ENCODE data around the gene NDUFB4. TPM values are rescaled to one million over a fixed set of nuclear protein-coding genes. Genes with fewer than 3 reads are reported as not detected.
A peak's percentile ranks its signal among the peaks of the same experiment; 100 is the strongest.

The NDUFB4 gene
- total and polyA plus RNA-seq, 10 donors, result 65.9 to 158 (median 84.6) TPM

DNA sequence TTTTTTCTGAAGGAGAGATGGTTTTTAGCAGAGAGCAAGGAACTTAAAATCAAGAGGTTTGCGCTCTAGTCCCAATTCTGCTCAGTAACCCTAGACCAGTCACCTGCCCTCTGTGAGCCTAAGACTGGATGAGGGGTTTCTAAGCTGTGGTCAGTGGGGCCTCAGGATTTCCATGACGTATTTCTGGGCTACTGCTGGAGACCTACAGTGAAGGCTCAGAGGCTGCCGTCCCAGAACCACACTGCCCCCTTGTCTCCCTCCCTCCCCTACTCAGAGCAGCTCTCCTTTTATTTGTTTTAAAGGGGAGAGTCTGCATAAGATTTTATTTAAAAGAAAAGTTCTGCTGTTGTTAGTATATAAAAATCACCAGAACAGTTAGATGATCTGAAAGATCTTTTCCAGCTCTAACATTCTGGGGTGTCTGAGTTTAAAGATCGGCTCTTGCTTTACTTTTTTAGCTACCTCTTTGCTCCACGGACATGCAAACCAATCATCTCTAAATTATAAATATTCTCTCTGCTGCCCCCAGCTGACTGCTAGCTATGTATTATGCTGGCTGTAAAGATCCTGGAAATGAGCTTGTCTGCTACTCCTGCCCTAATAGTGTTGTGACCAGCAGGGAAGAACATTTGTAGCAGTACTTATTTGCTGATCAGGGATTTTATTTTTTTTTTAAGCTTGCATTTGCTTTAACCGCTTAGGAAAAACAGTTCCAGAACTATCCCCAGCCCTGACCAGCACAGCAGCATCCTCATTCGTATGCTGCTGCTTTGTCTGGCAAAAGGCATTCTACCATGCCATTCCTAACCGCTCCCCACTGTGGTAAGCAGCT is 28.6 kb upstream of the NDUFB4 start:
- intact Hi-C loops (cut with DNase I; ENCODE audit: low total_unique reads), result no loop called here
- peak overlapping the region in 2 of 8 donors; percentile 10 for H3K27ac ChIP-seq
- no peaks in the 10 kb centered on the region for H3K36me3 ChIP-seq
- WGBS, 5 donors, result 42 to 48% (median 47%) methylated on average over 8 of the region's 8 CpGs
- no peaks in the 10 kb centered on the region for H3K27me3 ChIP-seq (replicated peaks in 1 of 7)
- TF ChIP-seq POLR2A (IDR thresholded peaks at IDR 0.05), result no peak
- TF ChIP-seq, protein P1, sequence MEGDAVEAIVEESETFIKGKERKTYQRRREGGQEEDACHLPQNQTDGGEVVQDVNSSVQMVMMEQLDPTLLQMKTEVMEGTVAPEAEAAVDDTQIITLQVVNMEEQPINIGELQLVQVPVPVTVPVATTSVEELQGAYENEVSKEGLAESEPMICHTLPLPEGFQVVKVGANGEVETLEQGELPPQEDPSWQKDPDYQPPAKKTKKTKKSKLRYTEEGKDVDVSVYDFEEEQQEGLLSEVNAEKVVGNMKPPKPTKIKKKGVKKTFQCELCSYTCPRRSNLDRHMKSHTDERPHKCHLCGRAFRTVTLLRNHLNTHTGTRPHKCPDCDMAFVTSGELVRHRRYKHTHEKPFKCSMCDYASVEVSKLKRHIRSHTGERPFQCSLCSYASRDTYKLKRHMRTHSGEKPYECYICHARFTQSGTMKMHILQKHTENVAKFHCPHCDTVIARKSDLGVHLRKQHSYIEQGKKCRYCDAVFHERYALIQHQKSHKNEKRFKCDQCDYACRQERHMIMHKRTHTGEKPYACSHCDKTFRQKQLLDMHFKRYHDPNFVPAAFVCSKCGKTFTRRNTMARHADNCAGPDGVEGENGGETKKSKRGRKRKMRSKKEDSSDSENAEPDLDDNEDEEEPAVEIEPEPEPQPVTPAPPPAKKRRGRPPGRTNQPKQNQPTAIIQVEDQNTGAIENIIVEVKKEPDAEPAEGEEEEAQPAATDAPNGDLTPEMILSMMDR (IDR thresholded peaks at IDR 0.05 in 8 of 11, conservative IDR thresholded peaks at IDR 0.05 in 3 of 11), result peak in 6 of 11 experiments; percentile 13 to 47 (median 28)
- no peak for DNase-seq
- peak overlapping the region in 1 of 8 donors; percentile 13 for H3K4me3 ChIP-seq
- H3K9me3 ChIP-seq, result no peaks in the 10 kb centered on the region
- H3K4me1 ChIP-seq, result peaks cover 0 to 12% (median 2%) of the 10 kb centered on the region in 6 donors

DNA sequence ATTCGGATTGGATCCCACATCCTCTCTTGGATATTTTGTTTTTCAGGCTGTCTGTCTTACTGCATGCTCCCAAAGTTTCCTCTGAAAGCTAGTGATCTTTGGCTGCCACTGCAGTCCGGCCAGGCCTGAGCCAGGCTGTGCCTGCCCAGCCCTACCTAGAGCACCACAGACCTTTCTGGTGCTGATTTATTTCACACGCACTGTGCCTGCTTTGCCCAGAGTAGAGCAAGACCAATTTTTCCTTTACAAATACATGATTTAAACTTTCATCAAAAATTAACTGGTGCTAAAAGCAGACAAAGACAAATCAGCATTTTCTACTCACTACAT is 28.0 kb upstream of the NDUFB4 start:
- TF ChIP-seq POLR2AphosphoS5 (IDR thresholded peaks at IDR 0.05), result no peak
- TF ChIP-seq, protein P1 (IDR thresholded peaks at IDR 0.05 in 8 of 11, conservative IDR thresholded peaks at IDR 0.05 in 3 of 11), result peak in 1 of 11 experiments; percentile 5
- TF ChIP-seq POLR2A (IDR thresholded peaks at IDR 0.05), result no peak
- Histone ChIP-seq H3K9me3 (peaks cover 0 to 3% (median 0%) of the 10 kb centered on the region in 8 donors), H3K4me1 (peaks cover 0 to 12% (median 2%) of the 10 kb centered on the region in 6 donors), H3K27me3 (replicated peaks in 1 of 7) (no peaks in the 10 kb centered on the region), H3K36me3 (no peaks in the 10 kb centered on the region), H3K27ac (no peak overlapping the region), H3K4me3 (no peak overlapping the region)
- 71 to 77% (median 71%) methylated on average over 3 of the region's 3 CpGs for WGBS, 5 donors
- no peak for DNase-seq
- intact Hi-C loops (cut with DNase I; ENCODE audit: low total_unique reads), result no loop called here

DNA sequence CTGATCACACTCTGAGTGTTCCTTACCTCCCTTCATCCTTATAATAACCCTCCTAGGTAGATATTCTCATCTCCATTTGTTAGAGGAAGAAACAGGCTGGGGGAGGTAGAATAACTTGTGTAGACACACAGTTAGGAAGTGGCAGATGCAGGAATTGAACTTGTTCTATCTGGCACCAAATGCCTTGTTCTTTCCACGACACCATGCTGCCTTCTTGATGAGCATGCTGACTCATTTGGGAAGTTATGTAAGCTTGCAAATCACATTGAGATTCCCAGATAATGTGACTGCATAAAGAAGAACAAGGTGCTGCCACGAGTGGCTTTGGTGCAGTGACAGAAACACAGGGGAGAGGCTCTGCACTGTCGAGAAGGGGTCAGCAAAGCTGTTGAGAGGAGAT is 27.5 kb upstream of the NDUFB4 start:
- Histone ChIP-seq H3K27ac (no peak overlapping the region), H3K27me3 (replicated peaks in 1 of 7) (no peaks in the 10 kb centered on the region), H3K36me3 (no peaks in the 10 kb centered on the region), H3K9me3 (peaks cover 0 to 5% (median 0%) of the 10 kb centered on the region in 8 donors), H3K4me1 (peaks cover 0 to 12% (median 2%) of the 10 kb centered on the region in 6 donors), H3K4me3 (no peak overlapping the region)
- 12 to 49% (median 36%) methylated on average over 3 of the region's 3 CpGs for WGBS, 5 donors
- no peak for TF ChIP-seq POLR2A (IDR thresholded peaks at IDR 0.05)
- no peak for TF ChIP-seq POLR2AphosphoS5 (IDR thresholded peaks at IDR 0.05)
- TF ChIP-seq, protein P1 (IDR thresholded peaks at IDR 0.05 in 8 of 11, conservative IDR thresholded peaks at IDR 0.05 in 3 of 11), result no peak
- no peak for DNase-seq
- intact Hi-C loops (cut with DNase I; ENCODE audit: low total_unique reads), result no loop called here

DNA sequence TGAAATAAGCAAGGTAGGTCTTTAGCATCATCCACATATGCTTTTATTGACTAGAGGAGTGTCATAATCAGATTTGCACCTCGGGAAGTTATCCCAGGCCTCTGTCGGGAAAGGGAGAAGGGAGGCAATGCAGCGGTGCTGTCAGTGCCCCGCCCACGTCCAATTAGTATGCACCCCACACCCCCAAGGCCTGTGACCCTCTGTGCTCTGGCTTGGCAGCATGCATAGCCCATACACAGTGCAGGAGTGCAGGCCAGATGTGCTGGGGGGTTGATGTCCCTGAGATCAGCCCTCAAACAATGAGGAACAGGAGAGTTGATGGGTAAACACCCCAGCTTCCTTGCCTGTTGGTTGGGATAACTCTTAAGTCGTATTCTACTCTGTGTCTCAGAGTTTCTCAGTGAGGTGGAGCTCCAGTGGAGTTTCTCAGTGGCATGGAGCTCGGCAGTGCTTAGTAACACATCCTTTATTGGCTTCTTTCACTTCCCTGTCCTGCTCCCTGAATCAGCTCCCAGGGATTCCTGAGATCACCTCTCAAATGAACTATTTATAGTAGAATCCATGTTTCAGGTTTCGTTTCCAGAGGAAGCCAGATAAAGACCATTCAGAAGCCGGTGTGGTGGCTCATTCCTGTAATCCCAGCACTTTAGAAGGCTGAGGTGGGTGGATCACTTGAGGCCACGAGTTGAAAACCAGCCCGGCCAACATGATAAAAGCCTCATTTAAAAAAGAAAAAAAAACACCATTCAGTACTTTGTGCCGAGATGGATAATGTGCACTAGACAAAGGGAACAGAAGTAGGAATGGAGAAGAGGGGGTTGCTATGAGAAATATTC is 26.7 kb upstream of the NDUFB4 start:
- H3K9me3 ChIP-seq, result peaks cover 0 to 5% (median 0%) of the 10 kb centered on the region in 8 donors
- H3K36me3 ChIP-seq, result no peaks in the 10 kb centered on the region
- intact Hi-C loops (cut with DNase I; ENCODE audit: low total_unique reads), result no loop called here
- H3K27me3 ChIP-seq (replicated peaks in 1 of 7), result no peaks in the 10 kb centered on the region
- no peak overlapping the region for H3K27ac ChIP-seq
- no peak overlapping the region for H3K4me3 ChIP-seq
- 64 to 83% (median 76%) methylated on average over 12 of the region's 12 CpGs for WGBS, 5 donors
- TF ChIP-seq, protein P1 (IDR thresholded peaks at IDR 0.05 in 8 of 11, conservative IDR thresholded peaks at IDR 0.05 in 3 of 11), result no peak
- TF ChIP-seq POLR2AphosphoS5 (IDR thresholded peaks at IDR 0.05) (no peak), POLR2A (IDR thresholded peaks at IDR 0.05) (no peak)
- peaks cover 0 to 12% (median 2%) of the 10 kb centered on the region in 6 donors for H3K4me1 ChIP-seq
- no peak for DNase-seq
